Lung microvascular endothelial cell (primary cell): Measurements from ENCODE around the gene CRKL. TPM values are rescaled to one million over a fixed set of nuclear protein-coding genes. Genes with fewer than 3 reads are reported as not detected.

ENCODE experiments used
- DNase-seq, 2 donors: peaks; one replicate each; pipeline versions ENCODE4 v3.0.0 to v3.0.0-alpha.2; 2010; ENCODE audit warnings: low read depth in 2 of 2
- total RNA-seq: library from RNA; depleted of rRNA; stranded (reverse); fragments of >200 nt; gene quantifications from 2 replicates; pipeline ENCODE4 v1.2.1, GENCODE V29; 2014

Gene CRKL
- total RNA-seq, 1 donor from 2014 or later = 34.3 TPM

DNA sequence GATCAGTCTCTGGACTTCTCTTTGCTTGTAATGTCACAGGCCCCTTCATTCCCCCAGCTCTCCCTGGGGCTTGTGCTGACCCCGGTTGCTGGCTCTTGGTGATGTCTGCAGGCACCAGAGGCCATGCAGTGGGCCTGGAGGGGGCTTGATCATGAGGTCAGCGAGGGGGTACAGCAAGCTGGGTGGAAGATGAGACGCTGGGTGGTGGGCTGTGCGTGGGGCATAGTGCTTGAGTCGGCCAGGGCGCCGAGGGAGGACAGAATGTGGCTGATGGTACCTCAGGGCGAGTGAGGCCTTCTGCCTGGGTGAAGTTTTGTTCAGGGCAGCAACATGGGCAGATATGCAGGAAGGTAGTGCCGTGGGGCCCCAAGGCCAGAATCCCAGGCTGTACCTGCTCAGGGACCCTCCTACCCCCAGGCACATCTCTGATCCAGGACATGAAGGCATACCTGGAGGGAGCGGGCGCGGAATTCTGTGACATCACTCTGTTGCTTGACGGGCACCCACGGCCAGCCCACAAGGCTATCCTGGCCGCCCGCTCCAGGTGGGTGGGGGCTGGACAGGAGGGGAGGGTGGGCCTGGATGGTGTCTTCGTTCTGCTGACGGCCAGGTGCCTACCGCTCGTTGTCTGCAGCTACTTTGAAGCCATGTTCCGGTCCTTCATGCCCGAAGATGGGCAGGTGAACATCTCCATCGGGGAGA lies 78.3 kb downstream of the CRKL start:
- no peak for DNase-seq

DNA sequence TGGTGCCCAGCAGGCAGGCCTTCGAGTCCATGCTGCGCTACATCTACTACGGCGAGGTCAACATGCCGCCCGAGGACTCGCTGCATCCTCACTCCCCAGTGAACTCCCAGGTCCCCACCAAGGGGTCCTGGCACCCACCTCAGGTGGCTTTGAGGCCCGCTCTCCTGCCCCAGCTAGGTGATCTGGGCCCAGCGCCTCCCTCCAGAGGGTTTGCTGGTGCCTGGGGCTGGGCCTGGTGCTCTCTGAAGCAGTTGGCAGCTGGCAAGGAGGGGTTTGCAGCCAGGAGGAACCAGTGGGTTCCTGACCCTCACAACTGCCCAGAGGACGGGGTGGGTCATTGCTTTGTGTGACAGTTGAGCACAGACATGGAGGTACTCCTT lies 78.8 kb downstream of the CRKL start:
- no peak for DNase-seq

DNA sequence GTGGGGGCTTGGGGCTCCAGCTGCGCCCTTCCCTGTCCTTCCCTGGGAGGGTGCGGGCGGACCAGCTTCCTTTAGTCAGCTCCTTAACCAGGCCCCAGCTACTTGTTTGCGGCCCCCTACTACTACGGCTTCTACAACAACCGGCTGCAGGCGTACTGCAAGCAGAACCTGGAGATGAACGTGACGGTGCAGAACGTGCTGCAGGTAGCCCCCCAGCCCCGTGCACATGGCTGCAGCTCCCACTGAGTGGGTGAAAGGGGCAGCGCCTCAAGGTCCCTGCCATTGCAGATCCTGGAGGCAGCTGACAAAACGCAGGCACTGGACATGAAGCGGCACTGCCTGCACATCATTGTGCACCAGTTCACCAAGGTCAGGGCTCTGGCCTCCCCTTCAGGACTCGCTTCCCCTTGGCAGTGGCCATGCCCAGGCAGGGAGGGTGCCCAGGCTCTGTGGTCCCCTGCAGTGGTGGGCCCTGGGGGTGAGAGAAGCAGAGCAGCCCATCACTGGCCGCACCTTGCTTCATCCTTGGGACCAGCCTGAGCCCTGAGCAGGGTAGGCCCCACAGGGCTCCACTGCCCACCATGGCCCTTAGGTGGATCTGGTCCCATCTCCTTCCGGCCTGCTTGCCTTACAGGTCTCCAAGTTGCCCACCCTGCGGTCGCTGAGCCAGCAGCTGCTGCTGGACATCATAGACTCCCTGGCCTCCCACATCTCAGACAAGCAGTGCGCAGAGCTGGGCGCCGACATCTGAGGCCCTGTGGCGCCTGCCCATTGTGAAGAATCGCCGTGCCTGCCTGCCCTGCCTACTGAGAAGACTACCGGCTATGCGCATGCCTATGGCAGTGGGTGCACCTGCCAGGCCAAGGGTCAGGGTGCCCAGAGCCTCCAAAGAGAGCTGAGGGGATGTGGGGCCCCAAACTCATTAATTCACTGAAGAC lies 79.7 kb downstream of the CRKL start:
- no peak for DNase-seq

DNA sequence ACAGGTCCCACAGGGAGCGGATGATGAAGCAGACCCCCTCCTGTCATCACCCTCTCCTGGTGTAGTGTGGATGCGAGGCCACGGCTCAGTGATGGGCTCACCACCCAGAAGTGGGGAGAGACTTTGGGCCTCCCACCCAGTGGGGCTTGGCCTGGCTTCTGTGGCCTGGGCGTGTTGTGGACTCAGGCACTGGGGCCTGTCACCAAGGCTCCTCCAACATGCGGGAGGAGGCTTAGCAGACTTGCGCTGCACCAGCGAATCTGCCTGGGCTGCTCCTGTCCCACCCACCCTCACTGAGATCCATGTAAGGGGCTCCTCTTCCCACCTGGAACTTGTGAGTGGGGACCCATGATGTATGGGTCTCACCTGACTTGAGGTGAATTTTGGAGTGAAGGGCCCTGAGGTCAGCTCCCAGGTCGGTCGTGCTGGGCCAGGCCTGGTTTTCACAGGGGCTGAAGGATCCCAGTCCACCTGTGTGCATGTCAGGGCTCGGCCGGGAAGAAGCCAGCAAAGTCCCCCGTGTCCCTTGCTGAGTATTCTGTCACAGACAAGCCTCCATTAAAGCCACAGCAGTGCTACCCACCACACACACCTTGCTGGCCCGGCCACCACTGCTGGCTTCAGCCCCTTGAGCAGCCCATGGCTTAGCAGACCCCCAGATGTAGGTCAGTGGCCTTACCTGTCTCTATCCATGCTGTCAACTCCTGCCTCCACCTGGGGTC lies 80.5 kb downstream of the CRKL start:
- DNase-seq = no peak

DNA sequence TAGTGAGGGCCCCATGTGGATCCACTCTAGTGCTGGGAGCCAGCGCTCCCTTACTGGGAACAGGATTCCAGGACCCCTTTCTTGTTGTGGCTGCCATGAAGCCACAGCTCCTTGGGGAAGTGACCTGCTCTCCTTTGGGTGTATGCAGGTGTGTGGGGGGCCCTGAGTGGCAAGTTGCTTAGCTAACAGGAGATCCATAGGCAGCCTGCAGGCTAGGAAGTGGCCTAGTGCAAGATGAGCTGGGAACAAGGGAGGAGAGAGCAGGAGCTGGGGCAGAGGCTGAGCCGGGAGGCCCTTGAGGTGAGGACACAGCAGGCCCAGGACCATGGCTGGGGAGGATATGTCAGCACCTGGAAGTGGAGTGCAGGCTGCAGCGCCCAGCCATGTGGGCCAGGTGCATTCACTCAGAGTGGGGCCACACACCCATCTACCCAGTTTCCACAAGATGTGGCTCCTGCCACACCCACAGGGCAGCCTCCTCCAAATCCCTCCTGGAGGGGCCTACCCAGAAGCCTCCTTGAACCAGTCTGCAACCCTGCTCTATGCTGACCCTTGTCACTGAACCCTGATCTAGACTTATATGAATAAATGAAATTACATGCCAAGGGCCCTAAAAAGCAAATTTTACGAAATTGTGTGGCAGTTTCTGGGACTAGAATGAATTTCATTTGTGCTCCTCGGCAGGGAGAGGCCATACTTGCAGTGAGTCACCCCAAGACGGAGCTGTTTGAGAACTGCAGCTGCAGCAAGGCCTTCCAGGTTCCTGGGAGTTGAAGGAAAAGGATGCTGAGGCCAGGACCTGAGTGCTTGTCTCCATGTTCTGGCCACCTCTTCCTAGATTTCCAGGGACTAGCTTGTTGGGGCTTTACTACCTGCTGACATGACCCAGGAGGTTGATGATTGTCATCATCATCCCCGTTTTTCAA lies 81.5 kb downstream of the CRKL start:
- no peak for DNase-seq

DNA sequence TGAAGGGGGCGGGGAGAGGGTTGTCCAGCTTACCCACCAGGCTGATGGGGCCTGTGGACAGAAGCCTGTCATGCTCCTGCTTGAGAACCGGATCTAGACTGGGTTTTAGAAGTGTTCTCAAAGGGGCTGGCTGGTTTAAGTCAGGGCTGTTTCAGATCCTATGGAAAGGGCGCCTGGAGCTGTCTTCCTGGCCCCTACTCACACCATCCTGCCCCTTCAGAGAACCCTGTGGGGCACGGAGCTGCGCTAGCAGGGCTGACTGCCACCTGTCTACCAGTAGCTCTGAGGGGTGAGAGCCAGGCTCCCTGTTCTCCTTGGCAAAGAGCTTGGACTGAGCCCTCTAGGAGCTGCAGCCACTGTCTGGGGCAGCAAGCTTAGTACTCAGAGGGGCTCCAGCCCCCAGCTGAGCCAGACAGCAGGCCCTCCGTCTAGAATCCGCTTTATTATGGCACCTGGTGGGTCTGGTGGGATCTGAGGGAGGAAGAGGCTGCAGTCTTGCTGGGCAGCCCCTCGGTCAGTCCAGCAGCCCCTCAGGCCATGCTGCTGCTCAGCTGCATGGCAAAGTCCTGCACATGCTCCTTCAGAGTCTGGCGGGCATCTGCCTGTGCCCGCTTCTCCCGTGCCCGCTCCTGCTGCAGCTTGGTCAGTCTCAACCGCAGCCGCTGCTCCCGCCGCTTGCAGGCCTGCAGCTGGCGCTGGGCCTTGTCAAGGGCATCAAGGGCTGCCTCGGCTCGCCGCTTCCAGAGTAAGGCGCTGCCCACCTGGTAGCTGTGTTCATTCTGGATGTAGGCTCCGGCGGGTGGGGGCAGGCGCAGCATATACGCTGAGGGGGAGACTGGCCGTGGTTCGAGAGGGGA lies 82.4 kb downstream of the CRKL start:
- DNase-seq = no peak

DNA sequence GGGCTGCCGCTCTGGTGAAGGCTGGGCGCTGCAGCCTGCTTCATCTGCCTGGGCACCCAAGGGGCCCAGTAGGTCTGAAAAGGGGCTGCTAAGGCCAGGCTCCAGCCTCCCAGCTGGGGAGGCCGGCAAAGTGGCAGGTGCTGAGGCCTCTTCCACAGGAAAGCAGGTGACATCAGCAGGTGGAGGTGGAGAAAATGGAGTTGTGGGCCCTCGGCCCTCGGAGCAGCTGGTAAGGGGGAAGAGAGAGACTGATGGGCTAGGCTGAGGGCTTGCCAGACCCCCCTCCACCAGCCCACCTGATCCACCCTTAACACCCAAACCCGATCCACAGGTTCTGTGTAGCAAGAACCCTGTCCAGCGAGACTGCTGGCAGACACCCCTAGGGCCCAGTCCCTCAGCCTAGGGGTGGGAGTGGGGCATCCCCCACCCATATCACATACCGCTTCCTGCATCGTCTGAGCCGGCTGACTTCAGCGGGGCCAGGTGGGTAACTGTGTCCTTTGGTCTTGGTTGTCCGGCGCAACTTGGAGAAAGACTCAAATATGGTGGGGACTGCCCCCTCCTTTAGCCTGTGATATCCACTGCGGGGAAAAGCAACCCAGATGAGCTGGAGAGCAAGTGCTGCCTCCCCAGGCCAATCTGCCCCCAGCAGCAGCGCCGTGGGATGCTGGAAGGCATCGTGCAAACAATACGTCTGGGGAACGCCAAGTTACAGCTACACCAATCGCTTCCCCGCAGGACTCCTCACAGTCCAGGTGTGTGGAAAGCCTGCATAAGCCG lies 83.2 kb downstream of the CRKL start:
- DNase-seq = peak; percentile 9 to 21

DNA sequence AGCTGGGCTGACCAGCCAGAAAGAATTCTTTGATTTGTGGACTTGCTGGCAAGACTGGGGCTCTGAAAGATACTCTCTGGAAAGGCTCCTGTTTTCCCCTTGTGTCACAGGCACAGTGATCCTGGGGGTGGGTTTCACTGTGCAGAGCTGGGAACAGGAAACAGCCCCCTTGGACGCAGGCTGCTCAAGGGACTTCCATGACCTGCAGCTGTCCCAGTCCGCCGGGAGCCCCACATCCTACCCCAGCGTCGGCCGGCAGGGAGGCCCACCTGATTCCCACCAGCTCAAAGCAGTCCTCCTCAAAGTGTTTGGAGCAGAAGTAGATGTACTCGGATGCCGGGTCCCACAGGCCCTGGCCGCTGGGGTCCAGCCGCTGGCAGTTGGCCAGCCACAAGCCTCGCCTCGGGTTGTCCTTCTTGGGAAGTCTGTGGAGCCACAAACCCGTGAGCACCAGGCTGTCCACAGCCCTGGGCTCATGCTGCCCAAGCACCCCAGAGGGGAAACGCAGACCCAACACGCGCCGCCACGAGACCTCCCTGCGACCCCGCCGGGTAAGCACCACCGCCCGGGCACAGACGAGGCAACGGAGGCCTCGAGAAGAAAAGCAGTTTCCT lies 83.9 kb downstream of the CRKL start:
- no peak for DNase-seq

DNA sequence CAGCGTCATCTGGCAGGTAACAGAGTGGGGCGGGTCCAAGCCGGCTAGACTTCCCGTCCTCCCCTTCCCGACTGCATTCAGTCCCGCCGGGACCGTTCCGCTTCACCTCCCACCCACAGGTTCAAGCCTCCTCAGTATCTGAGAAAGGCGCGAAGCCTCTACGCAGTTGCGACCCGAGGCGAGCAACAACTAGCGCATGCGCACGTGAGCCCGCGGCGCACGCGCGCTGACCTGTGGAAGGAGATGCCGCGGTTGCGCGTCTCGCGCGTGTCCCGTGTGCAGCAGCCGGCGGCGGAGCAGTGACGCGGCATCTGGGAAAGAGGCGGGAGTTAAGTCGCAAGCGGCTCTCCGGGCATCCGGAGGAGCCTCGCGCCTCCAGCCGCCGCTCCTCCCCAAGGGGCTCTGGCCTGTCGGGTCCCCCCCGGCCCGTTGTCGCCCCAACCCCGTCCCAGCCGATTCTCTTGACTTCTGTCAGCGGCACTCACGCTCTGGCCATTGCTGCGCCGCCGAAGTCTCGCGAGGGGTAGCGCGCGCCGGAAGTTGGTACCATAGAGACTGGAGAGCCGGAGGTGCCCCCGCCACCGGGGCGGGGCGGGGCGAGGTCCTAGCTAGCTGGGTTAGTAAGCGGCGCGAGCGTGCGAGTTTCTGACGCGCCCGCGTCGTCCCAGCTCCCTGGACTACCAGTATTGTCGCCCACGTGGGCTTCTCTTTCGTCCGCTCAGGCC lies 84.6 kb downstream of the CRKL start, which contains the start of gene THAP7:
TSS of gene THAP7 (minus strand) at position 518 of the 725 bp plus-strand sequence. CDS start at position 311, 207 bp downstream.
- peak; percentile 95 to 96 for DNase-seq

Other genes with a start within 250 kb of the CRKL start
- gene SERPIND1, start 143.3 kb upstream of the CRKL start, total RNA-seq = under 0.01 TPM in 2 replicates
- 17.2 and 22.2 TPM in 2 replicates for gene PI4KA, start 58.6 kb upstream of the CRKL start, total RNA-seq
- gene SNAP29, start 58.4 kb upstream of the CRKL start, total RNA-seq = 5.2 and 6.9 TPM in 2 replicates
- not detected in 2 replicates for gene AIFM3, start 49.8 kb downstream of the CRKL start, total RNA-seq
- 34.4 and 52.6 TPM in 2 replicates for gene LZTR1, start 64.9 kb downstream of the CRKL start, total RNA-seq
- gene THAP7, start 84.7 kb downstream of the CRKL start, total RNA-seq = 9.2 and 14.9 TPM in 2 replicates
- not detected in 2 replicates for gene P2RX6, start 97.8 kb downstream of the CRKL start, total RNA-seq
- not detected in 2 replicates for gene SLC7A4, start 115.2 kb downstream of the CRKL start, total RNA-seq
- not detected in 2 replicates for gene LRRC74B, start 128.5 kb downstream of the CRKL start, total RNA-seq